A549 (cell line): ENCODE data around the gene PDF. TPM values are rescaled to one million over a fixed set of nuclear protein-coding genes. Genes with fewer than 3 reads are reported as not detected.

Experiments used
- ATAC-seq, 2 experiments: fragments of 200-7000 bp in 1 of 2; fragments of >200 bp in 1 of 2; cut with Nextera tagmentation in 1 of 2; cut with Tn5 transposase in 1 of 2; 3 replicates each; pipeline versions ENCODE4 v1.8.0 to v1.9.1; 2018 to 2020; ENCODE audit warnings: mild to moderate bottlenecking in 1 of 2, moderate library complexity in 1 of 2
- CTCF ChIA-PET: fragments of 300-600 bp; sonication (Branson Sonifier 250); formaldehyde crosslinking; extraction: SDS; loops from one replicate; lab custom pipeline; 2021; ENCODE audit warnings: antibody characterized with exemption, inconsistent platforms; lab: Yijun Ruan, JAX
- POLR2A ChIA-PET: fragments of 350-600 bp; formaldehyde crosslinking; extraction: SDS; loops from one replicate; lab custom pipeline; 2021; ENCODE audit warnings: antibody characterized with exemption, inconsistent platforms; lab: Yijun Ruan, JAX
- DNase-seq, 2 experiments: peaks; one replicate each; pipeline versions ENCODE4 v3.0.0 to v3.0.0-alpha.2; 2011 to 2016; ENCODE audit warnings: low read depth in 1 of 2, low spot score in 1 of 2
- FAIRE-seq: peaks from 2 replicates; lab custom pipeline; 2011; peaks lifted over from hg19 to GRCh38; lab: Jason Lieb, UNC
- H3K27ac ChIP-seq, 2 experiments: fragments of >200 bp; sonication (Bioruptor Twin); formaldehyde crosslinking; 3 replicates each; pipeline ENCODE4 v1.5.1; 2016 to 2017
- H3K4me1 ChIP-seq: fragments of >200 bp; sonication (Bioruptor Twin); formaldehyde crosslinking; 3 replicates; pipeline ENCODE4 v1.6.1; 2016
- H3K4me2 ChIP-seq: fragments of >200 bp; sonication (Bioruptor Twin); formaldehyde crosslinking; 3 replicates; pipeline ENCODE4 v1.6.1; 2016
- H3K4me3 ChIP-seq: fragments of >200 bp; sonication (Bioruptor Twin); formaldehyde crosslinking; 3 replicates; pipeline ENCODE4 v1.5.1; 2016
- H3K9me3 ChIP-seq: fragments of >200 bp; sonication (Bioruptor Twin); formaldehyde crosslinking; 3 replicates; pipeline ENCODE4 v1.6.1; 2016
- BHLHE40 ChIP-seq: IDR thresholded peaks from 2 replicates; pipeline ENCODE4 v1.6.1; 2012; ENCODE audit warnings: low read depth, low read length, inconsistent platforms
- CBX2 ChIP-seq: fragments of 200-600 bp; sonication (generic); IDR thresholded peaks from 2 replicates; pipeline ENCODE4 v1.6.1; 2016; ENCODE audit warnings: low read depth, mild to moderate bottlenecking, borderline replicate concordance
- CEBPB ChIP-seq, 2 experiments: fragments of >200 bp in 1 of 2; sonication (Bioruptor Twin) in 1 of 2; formaldehyde crosslinking in 1 of 2; IDR thresholded peaks; 2 replicates each; pipeline ENCODE4 v1.6.1; 2012 to 2016
- EP300 ChIP-seq, 2 experiments: fragments of >200 bp; sonication (Bioruptor Twin); formaldehyde crosslinking; IDR thresholded peaks; 2 replicates in 1 of 2; 3 replicates in 1 of 2; pipeline ENCODE4 v1.6.1; 2016 to 2017
- ESRRA ChIP-seq: fragments of 150-350 bp; IDR thresholded peaks from 2 replicates; pipeline ENCODE4 v1.6.1; 2014; ENCODE audit warnings: mild to moderate bottlenecking, low read length, borderline replicate concordance
- HEYL ChIP-seq: fragments of 250-450 bp; sonication (Bioruptor Pico); IDR thresholded peaks from 2 replicates; pipeline ENCODE4 v1.8.0; 2021; ENCODE audit warnings: mild to moderate bottlenecking, moderate library complexity
- HOXB5 ChIP-seq: fragments of 250-450 bp; sonication (Bioruptor Pico); IDR thresholded peaks from 2 replicates; pipeline ENCODE4 v1.5.0; 2020; ENCODE audit warnings: mild to moderate bottlenecking, moderate library complexity
- JUN ChIP-seq, 2 experiments: fragments of >200 bp; sonication (Bioruptor Twin); formaldehyde crosslinking; IDR thresholded peaks; 2 replicates in 1 of 2; 3 replicates in 1 of 2; pipeline ENCODE4 v1.6.1; 2016 to 2017
- KDM5A ChIP-seq: fragments of 200-600 bp; sonication (generic); IDR thresholded peaks from 2 replicates; pipeline ENCODE4 v1.6.1; 2016; ENCODE audit warnings: antibody characterized with exemption, mild to moderate bottlenecking
- MYC ChIP-seq: IDR thresholded peaks from 2 replicates; pipeline ENCODE4 v1.6.1; 2012; ENCODE audit warnings: mild to moderate bottlenecking, inconsistent platforms, low read length, improper control_type of control experiment, borderline replicate concordance
- PHF8 ChIP-seq: fragments of 200-600 bp; sonication (generic); IDR thresholded peaks from 2 replicates; pipeline ENCODE4 v1.6.1; 2016; ENCODE audit warnings: low read depth, mild to moderate bottlenecking, antibody characterized with exemption, moderate library complexity, borderline replicate concordance
- POLR2A ChIP-seq: IDR thresholded peaks from 2 replicates; pipeline ENCODE4 v1.6.1; 2012; ENCODE audit warnings: mild to moderate bottlenecking, low read length
- RAD21 ChIP-seq, 2 experiments: fragments of >200 bp in 1 of 2; sonication (Bioruptor Twin) in 1 of 2; formaldehyde crosslinking in 1 of 2; IDR thresholded peaks in 1 of 2; conservative IDR thresholded peaks in 1 of 2; 2 replicates in 1 of 2; 3 replicates in 1 of 2; pipeline ENCODE4 v1.6.1; 2012 to 2018; ENCODE audit warnings: inconsistent platforms in 1 of 2
- RARB ChIP-seq: fragments of 250-450 bp; sonication (Bioruptor Pico); IDR thresholded peaks from 2 replicates; pipeline ENCODE4 v1.8.0; 2021; ENCODE audit warnings: mild to moderate bottlenecking, moderate library complexity
- SREBF2 ChIP-seq: fragments of 450-650 bp; IDR thresholded peaks from 2 replicates; pipeline ENCODE4 v1.6.1; 2014; ENCODE audit warnings: mild to moderate bottlenecking, moderate library complexity
- ZC3H11A ChIP-seq: fragments of 450-650 bp; IDR thresholded peaks from 2 replicates; pipeline ENCODE4 v1.6.1; 2014; ENCODE audit warnings: antibody characterized with exemption, mild to moderate bottlenecking
- ZSCAN20 ChIP-seq: fragments of 250-450 bp; sonication (Bioruptor Pico); IDR thresholded peaks from 2 replicates; pipeline ENCODE4 v1.8.0; 2022; ENCODE audit warnings: mild to moderate bottlenecking, moderate library complexity
- WGBS: methylation state at CpG from one replicate; pipeline ENCODE4 v1.1.6; 2017; ENCODE audit errors: missing lambda C conversion rate; 5-methylcytosine and 5-hydroxymethylcytosine counted together
- polyA plus RNA-seq, 4 experiments: library from polyadenylated mRNA; depleted of rRNA in 3 of 4; stranded (reverse); fragments of >200 nt; fragmentation: RNase III in 1 of 4; extraction: RNeasy Plus Mini Kit Qiagen cat#74134 plus additional on column Dnase treatment in 1 of 4; gene quantifications; 2 replicates in 3 of 4; 3 replicates in 1 of 4; pipeline ENCODE4 v1.2.3, GENCODE V29; 2011 to 2017
- TF ChIP-seq, protein P1 (sequence below): IDR thresholded peaks from 2 replicates; pipeline ENCODE4 v1.6.1; 2012; ENCODE audit warnings: low read depth, borderline replicate concordance
- TF ChIP-seq, protein P2 (sequence below): IDR thresholded peaks from 2 replicates; pipeline ENCODE4 v1.6.1; 2012
- TF ChIP-seq, protein P3 (sequence below): fragments of >200 bp; sonication (Bioruptor Twin); formaldehyde crosslinking; IDR thresholded peaks from 3 replicates; pipeline ENCODE4 v1.6.1; 2016
- TF ChIP-seq, protein P4 (sequence below): fragments of >200 bp; sonication (Bioruptor Twin); formaldehyde crosslinking; IDR thresholded peaks from 3 replicates; pipeline ENCODE4 v1.5.1; 2016
- TF ChIP-seq, protein P5 (sequence below): fragments of 250-450 bp; sonication (Bioruptor Pico); IDR thresholded peaks from 2 replicates; pipeline ENCODE4 v1.5.0; 2021; ENCODE audit warnings: mild to moderate bottlenecking, moderate library complexity, borderline replicate concordance

Gene PDF
- polyA plus RNA-seq, 2 of the 4 experiments (the other 2 are of a cell fraction) = 16.1 to 29.1 TPM

DNA sequence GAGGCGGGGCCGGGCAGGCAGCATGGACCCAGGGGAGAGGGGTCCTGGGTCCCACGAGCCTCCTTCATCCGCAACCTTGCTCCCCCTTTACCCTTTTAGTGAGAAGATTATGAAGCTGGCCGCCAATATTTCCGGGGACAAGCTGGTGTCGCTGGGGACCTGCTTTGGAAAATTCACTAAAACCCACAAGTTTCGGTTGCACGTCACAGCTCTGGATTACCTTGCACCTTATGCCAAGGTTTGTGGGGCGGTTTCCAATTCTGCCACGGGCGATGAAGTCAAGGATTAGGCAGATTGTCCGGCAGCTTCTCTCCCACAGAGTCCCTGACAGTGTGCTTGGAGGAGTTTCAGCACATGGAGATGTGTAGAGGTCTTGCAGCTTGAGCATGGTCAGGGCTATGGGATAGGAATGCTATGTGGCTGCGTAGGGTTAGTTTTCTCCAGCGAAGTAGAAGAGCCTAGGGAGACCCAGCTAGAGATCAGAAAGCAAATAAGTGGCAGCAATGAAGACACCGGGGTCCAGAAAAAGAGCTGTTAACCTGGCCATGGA lies 9.8 kb upstream of the PDF start (continued):
- TF ChIP-seq, protein P1, sequence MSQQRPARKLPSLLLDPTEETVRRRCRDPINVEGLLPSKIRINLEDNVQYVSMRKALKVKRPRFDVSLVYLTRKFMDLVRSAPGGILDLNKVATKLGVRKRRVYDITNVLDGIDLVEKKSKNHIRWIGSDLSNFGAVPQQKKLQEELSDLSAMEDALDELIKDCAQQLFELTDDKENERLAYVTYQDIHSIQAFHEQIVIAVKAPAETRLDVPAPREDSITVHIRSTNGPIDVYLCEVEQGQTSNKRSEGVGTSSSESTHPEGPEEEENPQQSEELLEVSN = no peak
- TF ChIP-seq POLR2A (no peak), HOXB5 (no peak), CBX2 (no peak)

DNA sequence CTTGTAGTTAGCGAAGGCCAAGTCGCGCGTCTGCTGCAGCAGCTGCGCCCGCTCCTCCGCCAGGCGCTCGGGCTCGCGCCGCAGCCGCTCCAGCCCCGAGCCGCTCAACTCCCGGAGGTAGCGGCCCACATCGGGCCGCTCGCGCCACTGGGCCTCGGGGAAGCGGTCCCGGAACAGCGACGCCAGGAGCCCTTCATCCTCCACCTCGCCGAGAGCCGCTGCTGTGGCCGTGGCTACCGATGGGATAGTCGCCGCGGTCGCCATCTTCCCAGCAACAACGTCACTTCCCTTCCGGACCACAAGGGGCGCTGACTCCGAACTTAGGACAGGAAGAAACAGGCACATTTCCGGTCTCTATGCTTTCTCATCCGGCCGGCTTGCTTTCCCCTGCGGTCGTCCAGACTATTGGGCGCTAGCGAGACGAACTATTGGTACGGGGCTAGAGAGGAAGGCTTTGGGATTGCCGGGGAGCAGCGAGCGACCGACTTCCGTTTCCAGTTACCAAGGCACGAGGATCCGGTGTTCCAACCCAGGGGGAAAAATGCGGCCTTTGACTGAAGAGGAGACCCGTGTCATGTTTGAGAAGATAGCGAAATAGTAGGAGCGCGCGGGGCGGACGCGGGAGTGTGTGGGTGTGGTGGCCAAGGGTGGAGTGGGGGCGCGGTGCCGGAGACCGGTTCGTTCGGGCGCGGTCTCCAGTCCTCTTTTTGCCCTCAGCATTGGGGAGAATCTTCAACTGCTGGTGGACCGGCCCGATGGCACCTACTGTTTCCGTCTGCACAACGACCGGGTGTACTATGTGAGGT lies 9.1 kb upstream of the PDF start, which contains the start of the genes COG8 and NIP7:
Gene COG8 (minus strand): TSS at position 276 of the 806 bp plus-strand sequence. CDS start 12 bp downstream, at position 264.
Gene NIP7 (plus strand): TSS at position 484 of the 806 bp plus-strand sequence. CDS start 58 bp downstream, at position 542.
- FAIRE-seq (no peak), ATAC-seq (peak; percentile 98 to 99), DNase-seq (peak; percentile 94 to 99)
- POLR2A ChIA-PET = interaction anchor here (0.6 kb wide), 1 partner anchor 157 kb away, joined by 3 read pairs; no protein-coding TSS in a partner anchor
- H3K4me3 ChIP-seq = peak within 1 kb of the TSS; percentile 74
- TF ChIP-seq, protein P2, sequence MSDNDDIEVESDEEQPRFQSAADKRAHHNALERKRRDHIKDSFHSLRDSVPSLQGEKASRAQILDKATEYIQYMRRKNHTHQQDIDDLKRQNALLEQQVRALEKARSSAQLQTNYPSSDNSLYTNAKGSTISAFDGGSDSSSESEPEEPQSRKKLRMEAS = peak; percentile 97
- TF ChIP-seq JUN (IDR thresholded peaks at IDR 0.05) = peak; percentile 90 to 93
- TF ChIP-seq RARB (CRISPR knock-in tag) = no peak
- TF ChIP-seq KDM5A = peak; percentile 87
- no peak for TF ChIP-seq ZC3H11A
- TF ChIP-seq HEYL (CRISPR knock-in tag) = no peak
- no peak for TF ChIP-seq SREBF2
- TF ChIP-seq BHLHE40 = 0 out of 2 replicates have a peak, but pooled peaks have one; percentile 5
- TF ChIP-seq, protein P1 = peak; percentile 76; the same call in 1 of the 2 replicates
- TF ChIP-seq CEBPB (IDR thresholded peaks at IDR 0.05) = peak in 1 of 2 experiments; percentile 32; a peak in 1 of 4 replicates
- no peak for TF ChIP-seq ZSCAN20
- TF ChIP-seq, protein P3, sequence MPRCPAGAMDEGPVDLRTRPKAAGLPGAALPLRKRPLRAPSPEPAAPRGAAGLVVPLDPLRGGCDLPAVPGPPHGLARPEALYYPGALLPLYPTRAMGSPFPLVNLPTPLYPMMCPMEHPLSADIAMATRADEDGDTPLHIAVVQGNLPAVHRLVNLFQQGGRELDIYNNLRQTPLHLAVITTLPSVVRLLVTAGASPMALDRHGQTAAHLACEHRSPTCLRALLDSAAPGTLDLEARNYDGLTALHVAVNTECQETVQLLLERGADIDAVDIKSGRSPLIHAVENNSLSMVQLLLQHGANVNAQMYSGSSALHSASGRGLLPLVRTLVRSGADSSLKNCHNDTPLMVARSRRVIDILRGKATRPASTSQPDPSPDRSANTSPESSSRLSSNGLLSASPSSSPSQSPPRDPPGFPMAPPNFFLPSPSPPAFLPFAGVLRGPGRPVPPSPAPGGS = peak; percentile 60; the same call in 1 of the 3 replicates
- TF ChIP-seq PHF8 = peak; percentile 69; the same call in 1 of the 2 replicates
- TF ChIP-seq MYC = peak; percentile 53; the same call in 1 of the 2 replicates
- TF ChIP-seq EP300 (IDR thresholded peaks at IDR 0.05) = peak in 1 of 2 experiments; percentile 17; a peak in 1 of 5 replicates
- TF ChIP-seq, protein P4, sequence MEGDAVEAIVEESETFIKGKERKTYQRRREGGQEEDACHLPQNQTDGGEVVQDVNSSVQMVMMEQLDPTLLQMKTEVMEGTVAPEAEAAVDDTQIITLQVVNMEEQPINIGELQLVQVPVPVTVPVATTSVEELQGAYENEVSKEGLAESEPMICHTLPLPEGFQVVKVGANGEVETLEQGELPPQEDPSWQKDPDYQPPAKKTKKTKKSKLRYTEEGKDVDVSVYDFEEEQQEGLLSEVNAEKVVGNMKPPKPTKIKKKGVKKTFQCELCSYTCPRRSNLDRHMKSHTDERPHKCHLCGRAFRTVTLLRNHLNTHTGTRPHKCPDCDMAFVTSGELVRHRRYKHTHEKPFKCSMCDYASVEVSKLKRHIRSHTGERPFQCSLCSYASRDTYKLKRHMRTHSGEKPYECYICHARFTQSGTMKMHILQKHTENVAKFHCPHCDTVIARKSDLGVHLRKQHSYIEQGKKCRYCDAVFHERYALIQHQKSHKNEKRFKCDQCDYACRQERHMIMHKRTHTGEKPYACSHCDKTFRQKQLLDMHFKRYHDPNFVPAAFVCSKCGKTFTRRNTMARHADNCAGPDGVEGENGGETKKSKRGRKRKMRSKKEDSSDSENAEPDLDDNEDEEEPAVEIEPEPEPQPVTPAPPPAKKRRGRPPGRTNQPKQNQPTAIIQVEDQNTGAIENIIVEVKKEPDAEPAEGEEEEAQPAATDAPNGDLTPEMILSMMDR = peak; percentile 66
- TF ChIP-seq, protein P5, sequence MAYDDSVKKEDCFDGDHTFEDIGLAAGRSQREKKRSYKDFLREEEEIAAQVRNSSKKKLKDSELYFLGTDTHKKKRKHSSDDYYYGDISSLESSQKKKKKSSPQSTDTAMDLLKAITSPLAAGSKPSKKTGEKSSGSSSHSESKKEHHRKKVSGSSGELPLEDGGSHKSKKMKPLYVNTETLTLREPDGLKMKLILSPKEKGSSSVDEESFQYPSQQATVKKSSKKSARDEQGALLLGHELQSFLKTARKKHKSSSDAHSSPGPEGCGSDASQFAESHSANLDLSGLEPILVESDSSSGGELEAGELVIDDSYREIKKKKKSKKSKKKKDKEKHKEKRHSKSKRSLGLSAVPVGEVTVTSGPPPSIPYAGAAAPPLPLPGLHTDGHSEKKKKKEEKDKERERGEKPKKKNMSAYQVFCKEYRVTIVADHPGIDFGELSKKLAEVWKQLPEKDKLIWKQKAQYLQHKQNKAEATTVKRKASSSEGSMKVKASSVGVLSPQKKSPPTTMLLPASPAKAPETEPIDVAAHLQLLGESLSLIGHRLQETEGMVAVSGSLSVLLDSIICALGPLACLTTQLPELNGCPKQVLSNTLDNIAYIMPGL = no peak
- peak; percentile 84 for TF ChIP-seq POLR2A
- TF ChIP-seq ESRRA = no peak
- TF ChIP-seq RAD21 (conservative IDR thresholded peaks at IDR 0.05 in 1 of 2, IDR thresholded peaks at IDR 0.05 in 1 of 2) = 0 out of 5 replicates have a peak, but pooled peaks of 1 of the 2 experiments have one; percentile 17
- H3K9me3 ChIP-seq = no peaks in the 10 kb centered on the region
- under 1% methylated on average over 54 of the region's 77 CpGs for WGBS
- H3K4me2 ChIP-seq = peak within 1 kb of the TSS; percentile 91
- CTCF ChIA-PET = interaction anchor here (0.6 to 5.0 kb wide), 11 partner anchors 8 to 188 kb away, joined by 3 to 44 read pairs (median 3); partner anchors contain the start of gene PDF
- H3K27ac ChIP-seq = peak within 1 kb of the TSS; percentile 85 to 94
- peaks cover 19% of the 10 kb centered on the region; the same call in 2 of the 3 replicates for H3K4me1 ChIP-seq
